GM12891 (cell line): ENCODE measurements around the gene DOCK2.

ENCODE experiments used
- POLR2A ChIP-seq: IDR thresholded peaks from 2 replicates; pipeline ENCODE4 v1.6.1; 2011; ENCODE audit warnings: low read depth, low read length, control low read depth
- POLR2AphosphoS5 ChIP-seq: IDR thresholded peaks from 2 replicates; pipeline ENCODE4 v1.6.1; 2011; ENCODE audit warnings: low read depth, low read length, control low read depth
- POU2F2 ChIP-seq: IDR thresholded peaks from 2 replicates; pipeline ENCODE4 v1.6.1; 2011; ENCODE audit warnings: low read depth, mild to moderate bottlenecking, control low read depth, low read length, moderate library complexity
- SPI1 ChIP-seq: IDR thresholded peaks from 2 replicates; pipeline ENCODE4 v1.6.1; 2011; ENCODE audit warnings: low read depth, low read length, control low read depth

GRCh38 chr5:170025853-170026252 is 388.8 kb downstream of the DOCK2 start:
- TF ChIP-seq POLR2AphosphoS5, result no peak
- TF ChIP-seq SPI1, result no peak
- no peak for TF ChIP-seq POU2F2
- no peak for TF ChIP-seq POLR2A
